ENCODE data around the gene FRG2C.

Gene FRG2C

DNA sequence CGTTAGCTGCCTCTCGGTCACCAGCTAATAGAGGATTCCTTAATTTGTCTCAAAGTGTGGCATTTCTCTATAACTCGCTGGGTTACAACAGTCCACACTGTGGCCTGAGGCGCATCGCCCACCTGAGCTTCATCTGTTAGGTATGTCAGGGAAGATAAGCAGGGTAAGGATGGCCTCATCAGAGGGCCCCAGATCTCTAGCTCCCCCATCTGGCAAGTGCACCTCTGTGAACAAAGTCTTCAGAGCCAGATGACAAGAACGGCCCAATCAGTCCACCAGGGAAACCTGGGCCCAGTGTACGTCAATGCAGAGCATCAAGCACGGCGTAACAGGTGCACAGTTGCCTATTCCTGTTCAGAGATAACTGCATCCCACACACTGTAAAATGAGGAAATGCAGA lies 23.2 kb downstream of the FRG2C start:
- no peak overlapping the region for H3K4me3 ChIP-seq (ENCODE audit: low read length)
- H3K9me3 ChIP-seq (ENCODE audit: control insufficient read depth, insufficient read depth, low read length) = no peaks in the 10 kb centered on the region; the same call in 1 of the 2 replicates
- H3K27me3 ChIP-seq (ENCODE audit: control insufficient read depth, low read length) = no peaks in the 10 kb centered on the region
- H3K9me2 ChIP-seq (replicated peaks; ENCODE audit: control insufficient read depth, low read length) = no peaks in the 10 kb centered on the region
- H3K36me3 ChIP-seq (ENCODE audit: control insufficient read depth, low read length) = no peaks in the 10 kb centered on the region
- H3K79me2 ChIP-seq (ENCODE audit: control insufficient read depth, low read length) = no peaks in the 10 kb centered on the region
- H4K20me1 ChIP-seq (ENCODE audit: control insufficient read depth, insufficient read depth, low read depth, low read length) = no peaks in the 10 kb centered on the region
- no peaks in the 10 kb centered on the region for H3K4me1 ChIP-seq (ENCODE audit: control insufficient read depth, low read length)
- no peak overlapping the region for H3K27ac ChIP-seq (ENCODE audit: low read depth, low read length)
- no peaks in the 10 kb centered on the region for H3F3A ChIP-seq (ENCODE audit: control insufficient read depth, insufficient read depth)
- H3K4me2 ChIP-seq (ENCODE audit: low read length) = no peak overlapping the region
- TF ChIP-seq, protein P1, sequence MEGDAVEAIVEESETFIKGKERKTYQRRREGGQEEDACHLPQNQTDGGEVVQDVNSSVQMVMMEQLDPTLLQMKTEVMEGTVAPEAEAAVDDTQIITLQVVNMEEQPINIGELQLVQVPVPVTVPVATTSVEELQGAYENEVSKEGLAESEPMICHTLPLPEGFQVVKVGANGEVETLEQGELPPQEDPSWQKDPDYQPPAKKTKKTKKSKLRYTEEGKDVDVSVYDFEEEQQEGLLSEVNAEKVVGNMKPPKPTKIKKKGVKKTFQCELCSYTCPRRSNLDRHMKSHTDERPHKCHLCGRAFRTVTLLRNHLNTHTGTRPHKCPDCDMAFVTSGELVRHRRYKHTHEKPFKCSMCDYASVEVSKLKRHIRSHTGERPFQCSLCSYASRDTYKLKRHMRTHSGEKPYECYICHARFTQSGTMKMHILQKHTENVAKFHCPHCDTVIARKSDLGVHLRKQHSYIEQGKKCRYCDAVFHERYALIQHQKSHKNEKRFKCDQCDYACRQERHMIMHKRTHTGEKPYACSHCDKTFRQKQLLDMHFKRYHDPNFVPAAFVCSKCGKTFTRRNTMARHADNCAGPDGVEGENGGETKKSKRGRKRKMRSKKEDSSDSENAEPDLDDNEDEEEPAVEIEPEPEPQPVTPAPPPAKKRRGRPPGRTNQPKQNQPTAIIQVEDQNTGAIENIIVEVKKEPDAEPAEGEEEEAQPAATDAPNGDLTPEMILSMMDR (IDR thresholded peaks at IDR 0.05; ENCODE audit: low read depth, low read length, poor library complexity, severe bottlenecking) = no peak
- TF ChIP-seq EZH2phosphoT487 (IDR thresholded peaks at IDR 0.05; ENCODE audit: borderline replicate concordance, low read length) = no peak

DNA sequence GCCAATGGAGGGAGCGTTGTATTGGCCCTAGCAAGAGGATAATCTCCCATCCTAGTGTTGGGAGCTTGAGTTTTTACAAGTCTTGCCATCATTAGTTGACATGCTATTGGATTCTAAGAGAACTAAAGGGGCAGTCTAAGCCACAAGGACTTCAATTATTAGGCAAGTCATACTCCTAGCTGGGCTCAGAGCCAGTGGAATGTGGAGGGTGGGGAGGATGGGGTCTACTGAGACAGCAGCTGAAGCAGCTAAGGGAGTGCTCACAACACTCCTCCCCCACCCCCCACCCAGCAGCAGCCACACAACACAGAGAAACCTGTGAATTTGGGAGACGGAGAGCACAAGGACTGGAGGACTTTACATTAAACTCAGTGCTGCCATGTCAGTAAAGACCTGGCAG lies 27.9 kb downstream of the FRG2C start:
- H3K4me2 ChIP-seq (ENCODE audit: low read length) = no peak overlapping the region
- peaks cover 2% of the 10 kb centered on the region; the same call in 1 of the 2 replicates for H3K9me3 ChIP-seq (ENCODE audit: control insufficient read depth, insufficient read depth, low read length)
- H3K27me3 ChIP-seq (ENCODE audit: control insufficient read depth, low read length) = no peaks in the 10 kb centered on the region
- no peaks in the 10 kb centered on the region for H3K36me3 ChIP-seq (ENCODE audit: control insufficient read depth, low read length)
- no peaks in the 10 kb centered on the region for H3F3A ChIP-seq (ENCODE audit: control insufficient read depth, insufficient read depth)
- H3K4me3 ChIP-seq (ENCODE audit: low read length) = no peak overlapping the region
- no peak for TF ChIP-seq EZH2phosphoT487 (IDR thresholded peaks at IDR 0.05; ENCODE audit: borderline replicate concordance, low read length)
- TF ChIP-seq, protein P1 (IDR thresholded peaks at IDR 0.05; ENCODE audit: low read depth, low read length, poor library complexity, severe bottlenecking) = no peak
- H3K9me2 ChIP-seq (replicated peaks; ENCODE audit: control insufficient read depth, low read length) = no peaks in the 10 kb centered on the region
- H4K20me1 ChIP-seq (ENCODE audit: control insufficient read depth, insufficient read depth, low read depth, low read length) = no peaks in the 10 kb centered on the region
- no peaks in the 10 kb centered on the region for H3K4me1 ChIP-seq (ENCODE audit: control insufficient read depth, low read length)
- no peaks in the 10 kb centered on the region for H3K79me2 ChIP-seq (ENCODE audit: control insufficient read depth, low read length)
- no peak overlapping the region for H3K27ac ChIP-seq (ENCODE audit: low read depth, low read length)

All from DOHH2 (cell line).